KOPT-K1 (cell line): ENCODE data around the gene PRXL2B.
"Not testable (repeated sequence)": the region's sequence is repeated elsewhere in the genome, so short reads cannot be mapped to it uniquely, and the experiment has no call there.

Experiments
- H3K27ac ChIP-seq: fragments of 200-600 bp; sonication (generic); 2 replicates; pipeline ENCODE4 v1.5.1; 2016; ENCODE audit warnings: antibody characterized with exemption, mild to moderate bottlenecking, low read depth, low read length; ENCODE audit not compliant: poor library complexity, severe bottlenecking
- H3K36me3 ChIP-seq: fragments of 200-600 bp; sonication (generic); 2 replicates; pipeline ENCODE4 v1.5.1; 2017; ENCODE audit warnings: antibody characterized with exemption, mild to moderate bottlenecking, low read length, moderate library complexity; ENCODE audit not compliant: insufficient read depth
- H3K9me3 ChIP-seq: fragments of 200-600 bp; sonication (generic); 2 replicates; pipeline ENCODE4 v1.5.1; 2017; ENCODE audit warnings: antibody characterized with exemption, low read length, mild to moderate bottlenecking; ENCODE audit not compliant: insufficient read depth, poor library complexity, severe bottlenecking

The PRXL2B gene

DNA sequence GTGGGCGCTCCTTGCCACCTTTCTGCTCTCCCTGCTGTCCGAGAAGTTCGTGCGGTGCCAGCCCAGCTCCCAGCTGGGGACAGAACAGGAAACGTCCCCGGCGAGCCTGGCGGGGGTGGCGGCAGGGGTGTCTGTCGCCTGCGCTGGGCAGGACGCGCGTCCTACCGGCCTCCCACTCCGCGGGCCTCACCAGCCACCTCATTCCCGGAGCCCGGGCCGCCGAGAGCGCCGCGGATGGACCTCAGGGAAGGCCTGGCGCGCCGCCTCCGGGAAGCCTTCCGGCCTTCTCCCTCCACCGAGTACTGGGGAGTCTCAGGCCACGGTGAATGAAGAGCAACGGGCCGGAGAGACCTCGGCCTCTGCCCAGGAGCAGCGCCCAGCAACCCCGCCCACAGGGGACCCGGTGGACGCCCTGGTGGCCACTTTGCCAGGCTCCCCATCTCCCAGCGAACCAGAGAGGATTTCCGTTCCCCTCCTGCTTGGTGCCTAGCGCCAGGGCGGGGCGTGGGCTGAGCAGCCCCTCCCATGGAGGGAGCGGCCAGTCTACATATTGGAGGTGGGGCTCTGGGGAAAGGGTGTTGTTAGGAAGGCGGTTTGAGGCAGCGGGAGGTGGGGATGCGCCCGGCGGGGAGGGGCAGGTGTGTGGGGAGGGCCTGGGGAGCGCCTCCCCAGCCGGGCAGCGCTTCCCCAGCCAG lies 39.9 kb upstream of the PRXL2B start:
- H3K36me3 ChIP-seq = no peaks in the 10 kb centered on the region
- H3K9me3 ChIP-seq = no peaks in the 10 kb centered on the region
- H3K27ac ChIP-seq = peak overlapping the region; percentile 97

DNA sequence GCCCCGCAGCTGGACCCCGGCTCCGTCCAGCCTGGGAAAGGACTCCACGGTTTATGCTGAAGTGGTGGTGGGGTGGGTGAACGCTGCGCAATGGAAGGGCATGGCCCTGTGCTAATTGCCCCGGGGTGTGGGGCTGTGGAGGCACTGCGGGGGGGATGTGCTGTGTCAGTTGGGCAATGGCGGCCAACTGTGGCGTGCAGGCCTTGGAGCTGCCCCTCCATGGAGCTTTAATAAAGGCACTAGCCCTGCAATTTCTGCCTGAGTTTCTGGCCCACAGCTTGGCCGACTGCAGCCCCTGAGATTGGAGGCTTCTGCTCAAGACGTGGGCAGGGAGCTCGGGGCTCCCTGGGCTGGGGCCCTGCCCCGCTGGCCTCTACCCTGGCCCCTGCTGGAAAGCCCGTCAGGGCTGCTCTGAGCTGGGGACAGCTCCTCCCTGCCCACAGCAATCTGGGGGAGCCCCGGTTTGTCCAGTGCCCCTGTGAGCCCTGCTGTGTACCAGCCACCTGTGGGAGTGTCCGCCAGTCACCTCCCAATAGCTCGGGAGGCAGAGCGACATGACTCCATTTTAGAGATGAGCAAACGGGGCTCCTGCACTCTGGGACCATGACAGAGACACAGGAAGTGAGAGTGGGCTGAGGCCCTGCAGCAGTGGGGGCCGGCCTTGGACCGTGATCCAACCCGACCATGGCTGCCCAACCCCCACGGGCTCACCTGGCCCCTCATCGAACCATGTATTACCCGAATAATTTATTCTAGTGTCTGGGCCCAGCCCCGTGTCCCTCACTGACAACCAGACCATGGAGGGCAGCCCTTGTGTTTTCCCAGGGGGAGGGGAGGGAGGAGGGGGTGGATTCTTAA lies 39.1 kb upstream of the PRXL2B start:
- Histone ChIP-seq H3K36me3 (no peaks in the 10 kb centered on the region), H3K9me3 (no peaks in the 10 kb centered on the region), H3K27ac (peak overlapping the region; percentile 97)

DNA sequence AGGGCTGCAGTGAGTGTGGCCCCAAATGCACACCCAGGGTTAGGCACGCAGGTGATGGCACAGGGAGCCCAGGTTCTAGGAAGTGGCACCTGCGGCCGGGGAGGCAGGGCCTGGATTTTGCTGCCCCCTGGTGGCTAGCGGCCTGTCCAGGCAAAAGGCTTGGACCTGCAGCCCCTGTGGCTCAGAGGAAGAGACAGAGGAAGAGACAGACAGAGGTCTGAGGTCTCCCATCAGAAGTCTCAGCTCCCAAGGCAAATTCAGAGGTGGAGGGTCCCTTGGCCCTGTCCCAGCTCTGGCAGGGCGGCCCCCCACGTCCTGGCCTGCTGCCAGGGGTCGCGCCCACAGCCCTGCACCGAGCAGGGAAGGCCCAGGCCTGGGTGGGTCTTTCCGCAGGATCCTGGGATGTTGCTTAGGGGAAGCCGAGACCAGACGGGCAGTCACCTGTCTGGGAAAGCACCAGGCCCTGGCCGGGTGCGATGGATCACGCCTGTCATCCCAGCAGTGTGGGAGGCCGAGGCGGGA lies 38.4 kb upstream of the PRXL2B start:
- peak overlapping the region; percentile 97 for H3K27ac ChIP-seq
- no peaks in the 10 kb centered on the region for H3K36me3 ChIP-seq
- no peaks in the 10 kb centered on the region for H3K9me3 ChIP-seq

DNA sequence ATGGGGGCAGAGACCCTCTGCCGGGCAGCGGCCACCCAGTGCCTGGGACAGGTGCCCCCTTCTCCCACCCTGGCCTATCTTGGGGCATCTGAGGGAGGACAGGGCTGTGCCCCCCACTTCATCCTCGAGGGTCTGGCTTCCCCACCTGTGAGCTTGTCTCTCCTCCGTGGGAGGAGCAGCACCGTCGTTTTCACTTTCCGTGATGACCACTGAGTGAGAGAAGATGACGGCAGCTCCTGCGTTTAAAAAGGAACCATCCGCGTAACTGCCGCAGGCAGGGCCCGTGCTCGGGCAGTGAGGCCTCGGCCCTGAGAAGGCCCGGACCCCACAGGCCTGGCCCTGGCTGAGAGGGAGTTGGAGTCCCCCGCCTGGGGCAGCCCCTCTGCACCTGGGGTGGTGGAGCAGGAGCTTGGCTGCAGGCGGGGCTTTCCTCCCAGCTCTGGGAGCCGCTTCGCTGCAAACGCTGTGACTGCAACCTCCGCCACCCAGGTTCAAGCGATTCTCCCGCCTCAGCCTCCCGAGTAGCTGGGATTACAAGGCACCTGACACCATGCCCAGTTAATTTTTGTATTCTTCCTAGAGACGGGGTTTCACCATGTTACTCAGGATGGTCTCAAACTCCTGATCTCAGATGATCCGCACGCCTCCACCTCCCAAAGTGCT lies 37.1 kb upstream of the PRXL2B start:
- peak overlapping the region; percentile 97 for H3K27ac ChIP-seq
- not testable (repeated sequence) for H3K9me3 ChIP-seq, H3K36me3 ChIP-seq

DNA sequence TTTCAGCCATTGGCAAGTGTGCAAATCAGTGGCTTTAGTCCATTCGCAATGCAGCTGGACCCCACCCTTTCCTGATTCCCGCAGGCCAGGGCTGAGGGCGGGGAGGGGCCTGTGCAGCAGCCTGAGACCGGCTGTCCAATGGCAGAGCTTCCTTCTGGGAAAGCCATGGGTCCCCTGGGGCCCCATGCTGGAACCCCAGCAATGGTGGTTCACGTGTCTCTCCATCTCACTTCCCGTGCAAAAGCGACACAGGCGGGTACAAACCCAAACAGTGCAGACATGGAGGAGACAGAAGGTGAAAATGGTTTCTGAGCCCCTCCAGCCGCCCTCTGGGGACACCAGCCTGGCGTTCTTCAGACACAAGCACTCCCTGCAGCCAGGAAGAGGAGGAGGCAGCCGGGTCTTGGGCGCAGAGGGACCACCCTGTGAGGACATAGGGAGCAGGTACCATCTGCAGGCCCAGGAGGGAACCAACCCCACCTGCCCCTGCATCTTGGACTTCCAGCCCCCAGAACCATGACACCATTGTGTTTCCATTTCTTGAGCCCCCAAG lies 36.2 kb upstream of the PRXL2B start:
- H3K36me3 ChIP-seq, H3K9me3 ChIP-seq, H3K27ac ChIP-seq: not testable (repeated sequence)

DNA sequence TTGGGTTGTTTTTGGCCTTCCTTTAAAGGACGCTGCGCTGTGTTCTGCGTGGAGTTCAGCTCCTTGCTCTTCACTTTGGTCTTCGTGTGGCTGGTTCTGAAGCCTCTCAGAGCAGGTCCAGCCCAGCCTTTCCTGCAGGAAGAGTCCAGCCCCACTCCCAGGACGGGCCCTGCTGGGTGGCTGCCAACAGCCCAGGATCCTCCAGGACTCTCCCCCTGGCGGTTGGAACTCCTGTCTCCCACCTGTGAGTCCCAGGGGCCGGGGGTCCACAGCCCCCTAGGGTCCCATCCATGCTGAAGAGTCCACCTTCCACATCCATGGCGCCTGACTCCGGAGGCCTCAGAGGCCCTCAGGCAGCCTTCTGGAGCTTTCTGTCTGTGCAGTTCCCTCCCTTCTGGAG lies 35.0 kb upstream of the PRXL2B start:
- not testable (repeated sequence) for H3K27ac ChIP-seq, H3K36me3 ChIP-seq

DNA sequence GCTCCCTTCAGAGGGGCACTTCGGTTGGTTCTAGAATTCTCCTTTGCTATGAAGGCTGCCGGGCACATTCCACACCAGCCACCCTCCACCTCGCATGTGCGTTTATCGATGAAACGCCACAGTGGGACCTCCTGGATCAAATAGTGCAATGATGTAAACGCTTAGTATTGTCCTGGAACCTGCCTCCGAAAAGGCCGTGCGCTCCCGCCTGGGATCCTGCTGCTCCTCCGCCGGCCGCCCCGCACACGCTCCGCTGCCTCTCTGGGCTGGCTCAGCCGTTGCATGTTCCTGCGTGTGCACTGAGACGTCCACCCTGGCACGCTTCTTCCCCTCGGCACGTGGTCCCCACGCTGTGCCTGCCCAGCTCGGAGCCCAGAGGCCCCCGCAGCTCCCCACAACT lies 34.4 kb upstream of the PRXL2B start:
- H3K36me3 ChIP-seq = no peaks in the 10 kb centered on the region

More for the DNA sequence above, 35.0 kb upstream of the PRXL2B start:
- H3K9me3 ChIP-seq = not testable (repeated sequence)

DNA sequence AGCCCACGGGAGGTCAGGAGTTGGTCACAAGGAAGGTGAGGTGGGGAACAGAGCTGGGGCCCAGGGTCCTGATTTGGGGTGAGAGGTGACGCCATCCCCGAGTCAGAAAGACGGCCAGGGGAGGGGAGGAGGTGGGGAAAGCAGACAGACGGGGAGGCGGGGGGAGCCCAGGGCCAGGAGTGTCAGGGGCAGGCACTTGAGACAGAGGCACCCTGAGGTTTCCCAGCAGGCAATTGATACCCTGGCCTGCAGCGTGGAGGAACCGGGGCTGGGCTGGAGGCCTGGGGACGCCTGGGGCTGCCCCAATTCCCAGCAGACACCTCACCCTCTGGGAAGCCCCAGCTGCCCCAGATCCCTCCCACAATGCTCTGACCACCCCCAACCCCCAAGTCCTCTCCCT lies 33.5 kb upstream of the PRXL2B start:
- H3K9me3 ChIP-seq, H3K36me3 ChIP-seq, H3K27ac ChIP-seq: not testable (repeated sequence)

More for the DNA sequence above, 34.4 kb upstream of the PRXL2B start:
- no peaks in the 10 kb centered on the region for H3K9me3 ChIP-seq
- H3K27ac ChIP-seq = no peak overlapping the region

DNA sequence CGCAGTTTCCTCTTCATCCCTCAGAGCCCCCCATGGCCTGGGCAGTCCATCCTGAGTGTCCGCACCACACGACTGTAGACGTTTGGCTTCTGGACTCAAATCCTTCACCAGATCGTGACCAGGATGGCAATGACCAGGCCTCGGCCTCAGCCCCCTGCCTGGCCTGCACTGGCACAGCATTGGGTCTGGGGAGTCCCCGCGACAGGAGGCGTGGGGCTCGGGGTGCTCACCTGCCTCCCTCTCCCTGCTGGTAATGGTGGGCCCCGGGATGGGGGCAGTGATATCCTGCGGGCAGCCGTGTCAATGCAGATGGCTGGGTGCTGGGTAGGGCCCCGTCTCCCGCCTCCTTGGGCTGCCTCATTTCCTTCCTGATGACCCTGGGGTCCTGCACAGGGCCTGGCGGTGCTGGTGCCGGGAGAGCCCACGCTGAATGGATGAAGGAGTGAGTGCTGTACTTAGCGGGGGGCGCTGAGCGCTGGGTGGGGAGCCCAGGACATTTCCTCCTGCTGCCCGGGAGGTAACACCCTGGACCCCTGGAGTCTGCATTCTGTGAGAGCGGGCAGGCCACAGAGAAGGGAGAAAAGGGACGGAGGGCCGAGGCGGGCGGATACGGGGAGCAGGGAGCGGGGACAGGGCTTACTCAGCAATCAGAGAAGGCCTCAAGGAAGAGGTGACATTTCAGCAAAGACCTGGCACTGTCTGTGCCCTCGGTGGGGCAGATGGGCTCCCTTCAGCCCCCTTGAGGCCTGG lies 32.5 kb upstream of the PRXL2B start:
- Histone ChIP-seq H3K27ac (peak overlapping the region; percentile 99), H3K36me3 (no peaks in the 10 kb centered on the region), H3K9me3 (no peaks in the 10 kb centered on the region)

DNA sequence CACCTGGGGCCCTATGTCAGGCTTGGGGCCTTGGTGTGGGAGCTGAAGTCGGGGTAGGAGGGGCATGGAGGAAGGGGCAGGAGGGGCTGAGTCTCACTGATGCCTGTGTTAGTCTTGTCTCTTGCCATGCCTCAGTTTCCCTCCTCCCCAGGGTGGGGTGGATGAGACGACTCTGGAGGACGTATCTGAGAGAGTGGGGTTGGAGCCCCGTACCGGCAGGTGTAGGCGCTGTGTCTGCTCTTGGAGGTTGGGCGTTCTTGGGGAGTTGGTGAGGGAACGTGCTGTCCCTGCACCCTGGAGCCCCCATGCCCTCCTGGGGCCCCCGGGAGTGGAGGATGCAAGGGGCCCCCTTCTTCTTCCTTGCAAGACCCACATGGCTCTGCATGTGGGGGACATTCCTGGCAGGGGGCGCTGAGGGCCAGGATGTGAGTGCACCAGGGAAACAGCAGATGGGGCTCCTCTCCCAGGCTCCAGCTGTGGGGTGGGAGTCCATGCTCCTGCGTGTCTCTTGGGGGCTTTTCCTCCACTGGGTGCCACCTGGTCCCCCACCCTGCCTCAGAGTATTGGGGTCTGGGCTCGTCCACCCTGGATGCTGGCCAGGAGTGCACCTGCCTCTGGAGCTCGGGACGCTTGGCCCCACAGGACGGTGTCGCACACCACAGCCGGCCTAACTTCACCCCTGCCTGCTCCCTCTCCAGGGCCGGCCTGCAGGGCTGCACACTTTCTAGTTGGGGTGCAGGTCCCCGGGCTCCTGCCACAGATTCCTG lies 31.8 kb upstream of the PRXL2B start:
- H3K9me3 ChIP-seq = no peaks in the 10 kb centered on the region
- peak overlapping the region; percentile 99 for H3K27ac ChIP-seq
- no peaks in the 10 kb centered on the region; the same call in 1 of the 2 replicates for H3K36me3 ChIP-seq

DNA sequence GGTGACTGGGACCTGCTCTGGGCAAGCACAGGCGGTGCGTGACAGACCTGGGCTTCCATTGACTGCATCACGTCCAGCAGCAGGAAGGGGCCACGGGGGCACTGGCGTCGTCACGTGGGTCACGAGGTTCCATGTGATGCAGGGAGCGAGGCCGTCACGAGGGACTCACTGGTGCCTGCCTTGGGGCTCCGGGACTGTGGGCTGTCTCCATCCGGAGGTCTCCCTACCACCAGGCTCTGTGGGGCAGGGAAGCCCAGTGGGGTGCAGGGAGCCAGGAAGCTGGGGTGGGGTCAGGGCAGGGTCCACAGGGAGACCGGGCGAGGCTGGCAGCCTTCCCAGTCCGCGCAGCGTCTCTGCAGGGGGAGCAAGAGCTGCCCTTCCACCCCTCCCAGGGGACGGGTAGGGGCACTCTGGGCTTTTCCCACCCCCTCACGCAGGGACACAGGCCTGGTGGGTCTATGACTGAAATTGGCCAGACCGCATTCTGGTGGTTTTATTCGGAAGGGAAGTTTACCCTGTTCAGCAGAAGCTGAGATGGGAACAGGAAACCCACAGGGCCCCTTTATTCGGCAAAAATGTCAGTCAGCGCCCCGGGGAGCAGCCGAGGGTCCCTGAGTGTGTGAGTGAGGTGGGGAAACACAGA lies 30.8 kb upstream of the PRXL2B start:
- Histone ChIP-seq H3K36me3 (no peaks in the 10 kb centered on the region; the same call in 1 of the 2 replicates), H3K27ac (peak overlapping the region; percentile 99), H3K9me3 (no peaks in the 10 kb centered on the region)

DNA sequence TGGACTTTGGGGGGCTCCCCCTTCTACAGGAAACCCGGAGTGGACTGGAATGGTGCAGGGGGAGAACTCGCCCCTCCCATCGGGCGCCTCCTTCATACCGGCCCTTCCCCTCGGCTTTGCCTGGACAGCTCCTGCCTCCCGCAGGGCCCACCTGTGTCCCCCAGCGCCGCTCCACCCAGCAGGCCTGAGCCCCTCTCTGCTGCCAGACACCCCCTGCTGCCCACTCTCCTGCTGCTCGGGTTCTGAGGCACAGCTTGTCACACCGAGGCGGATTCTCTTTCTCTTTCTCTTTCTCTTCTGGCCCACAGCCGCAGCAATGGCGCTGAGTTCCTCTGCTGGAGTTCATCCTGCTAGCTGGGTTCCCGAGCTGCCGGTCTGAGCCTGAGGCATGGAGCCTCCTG lies 30.3 kb upstream of the PRXL2B start, which contains the start of gene TNFRSF14:
TSS of gene TNFRSF14 (plus strand) at position 95 of the 401 bp plus-strand sequence. CDS start at position 389, 294 bp downstream.
- H3K36me3 ChIP-seq = no peaks in the 10 kb centered on the region; the same call in 1 of the 2 replicates
- H3K27ac ChIP-seq = peak within 1 kb of the TSS; percentile 99
- H3K9me3 ChIP-seq = no peaks in the 10 kb centered on the region

DNA sequence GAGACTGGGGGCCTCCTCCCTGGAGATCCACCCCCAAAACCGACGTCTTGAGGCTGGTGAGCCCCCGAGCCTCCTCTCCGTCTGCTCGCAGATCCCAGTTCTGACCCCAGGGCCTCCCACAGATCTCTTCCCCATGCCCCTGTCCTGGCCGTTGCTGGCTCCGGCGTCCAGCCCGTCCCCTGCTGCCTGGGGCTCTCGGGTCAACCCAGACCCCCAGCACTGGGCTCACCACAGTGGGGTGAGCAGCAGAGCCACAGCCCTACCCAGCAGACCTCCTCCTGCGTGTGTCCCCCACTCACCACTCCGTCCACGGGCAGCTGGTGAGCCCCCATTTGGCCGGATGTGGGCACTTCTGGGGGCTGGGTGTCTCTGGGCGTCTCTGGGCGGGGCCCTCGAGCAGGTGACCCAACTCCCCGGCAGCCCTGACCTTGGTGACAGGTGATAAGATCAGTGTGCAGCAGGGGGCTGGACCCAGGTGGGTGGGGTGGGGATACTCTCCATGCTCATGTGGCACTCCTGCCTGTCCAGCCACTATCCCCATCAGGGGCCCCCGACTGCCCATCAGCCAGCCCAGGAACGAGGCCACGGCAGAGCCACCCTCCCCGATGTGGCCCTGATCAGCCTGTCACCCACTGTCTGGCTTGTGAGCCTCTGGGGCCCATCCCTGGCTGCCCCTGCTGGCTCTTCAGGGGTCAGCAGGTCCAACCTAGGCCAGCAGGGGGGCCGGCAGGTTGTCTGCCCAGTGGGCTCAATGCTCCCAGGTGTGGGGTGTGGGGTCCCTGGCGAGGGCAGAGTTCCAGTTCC lies 29.7 kb upstream of the PRXL2B start:
- H3K9me3 ChIP-seq = no peaks in the 10 kb centered on the region
- H3K36me3 ChIP-seq = no peaks in the 10 kb centered on the region; the same call in 1 of the 2 replicates
- H3K27ac ChIP-seq = peak overlapping the region; percentile 99
